ENCODE data around the gene TMPRSS2.

Gene TMPRSS2

DNA sequence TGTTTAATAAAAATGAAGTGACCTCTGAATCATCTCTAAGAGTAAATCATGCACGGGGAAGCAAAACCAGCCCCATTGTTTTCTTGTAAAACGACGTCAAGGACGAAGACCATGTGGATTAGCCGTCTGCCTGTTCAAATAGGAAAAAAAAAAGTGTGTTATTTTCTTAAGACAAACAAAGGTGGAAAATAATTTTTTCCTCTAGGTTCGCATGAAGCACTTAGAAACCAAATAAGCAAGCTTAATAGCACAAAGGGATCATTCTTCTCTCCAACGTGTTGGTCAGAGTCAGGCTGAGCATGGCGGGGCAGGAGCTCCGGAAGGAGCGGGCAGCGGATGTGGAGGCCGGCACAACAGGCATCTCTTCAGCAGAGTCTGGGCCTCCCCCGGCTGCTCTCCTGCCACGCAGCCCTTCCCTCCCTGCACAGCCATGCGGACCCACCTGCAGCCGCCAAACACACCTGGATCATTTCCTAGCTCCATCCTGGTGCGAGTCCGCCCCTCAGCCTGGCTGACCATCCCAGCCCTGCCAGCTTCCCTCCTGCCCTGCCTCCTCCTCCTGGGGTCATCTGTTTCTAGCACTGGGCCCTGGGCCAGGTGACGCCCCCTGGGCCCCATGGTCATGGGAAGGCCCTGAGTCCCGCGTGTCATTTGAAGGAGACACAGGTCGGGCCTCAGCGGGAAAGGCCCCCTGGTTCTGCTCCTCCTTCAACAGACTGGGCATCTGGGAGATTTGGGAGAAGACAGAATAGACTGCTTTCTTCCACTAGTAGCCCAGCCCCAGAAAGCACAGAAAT lies 41.7 kb downstream of the TMPRSS2 start:
- H2AFZ ChIP-seq (ENCODE audit: low read length, unreplicated experiment) = no peak overlapping the region
- no peaks in the 10 kb centered on the region for H3K79me2 ChIP-seq (ENCODE audit: control insufficient read depth, insufficient read depth, low read length, unreplicated experiment)
- H3K27ac ChIP-seq (ENCODE audit: low read depth, low read length) = no peak overlapping the region
- H3K4me1 ChIP-seq (ENCODE audit: control insufficient read depth, insufficient read depth, low read length, unreplicated experiment) = peaks cover 21% of the 10 kb centered on the region
- no peak overlapping the region for H3K4me3 ChIP-seq (ENCODE audit: low read depth, low read length)
- H3K27me3 ChIP-seq (ENCODE audit: insufficient read depth, low read length) = peaks cover 4% of the 10 kb centered on the region
- no peaks in the 10 kb centered on the region for H3K36me3 ChIP-seq (ENCODE audit: insufficient read depth, low read length)

DNA sequence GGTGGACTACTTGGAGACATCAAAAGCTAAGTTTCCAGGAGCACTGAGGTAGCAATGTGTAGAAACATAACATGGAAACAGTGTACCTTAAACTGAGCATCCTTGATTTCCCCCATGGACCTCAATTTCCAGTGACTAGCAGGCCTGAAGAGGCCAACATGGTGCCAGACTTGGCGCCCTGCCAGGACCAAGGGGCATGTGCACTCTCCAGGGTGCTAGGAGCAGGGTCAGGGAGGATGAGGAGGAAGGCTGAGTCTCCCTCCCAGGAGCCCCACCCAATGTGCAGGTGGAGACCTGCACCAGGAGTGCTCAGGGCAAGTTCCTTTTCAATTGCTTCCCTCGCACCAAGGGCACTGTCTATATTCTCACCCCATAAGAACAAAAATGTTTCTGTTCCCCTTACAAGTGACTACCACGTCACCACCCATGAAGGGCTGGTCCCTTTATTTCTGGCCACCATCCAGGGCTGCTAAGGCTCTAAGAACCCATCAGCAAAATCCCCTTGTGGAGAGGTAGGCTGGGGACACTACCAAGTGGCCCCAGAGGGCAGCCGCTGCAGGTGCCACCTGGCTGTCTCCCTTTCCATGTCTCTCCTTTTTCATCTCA lies 42.7 kb downstream of the TMPRSS2 start:
- Histone ChIP-seq H3K4me1 (ENCODE audit: control insufficient read depth, insufficient read depth, low read length, unreplicated experiment) (peaks cover 25% of the 10 kb centered on the region), H2AFZ (ENCODE audit: low read length, unreplicated experiment) (no peak overlapping the region), H3K27ac (ENCODE audit: low read depth, low read length) (no peak overlapping the region), H3K79me2 (ENCODE audit: control insufficient read depth, insufficient read depth, low read length, unreplicated experiment) (no peaks in the 10 kb centered on the region), H3K27me3 (ENCODE audit: insufficient read depth, low read length) (no peaks in the 10 kb centered on the region; the same call in 1 of the 2 replicates), H3K4me3 (ENCODE audit: low read depth, low read length) (no peak overlapping the region), H3K36me3 (ENCODE audit: insufficient read depth, low read length) (no peaks in the 10 kb centered on the region)

DNA sequence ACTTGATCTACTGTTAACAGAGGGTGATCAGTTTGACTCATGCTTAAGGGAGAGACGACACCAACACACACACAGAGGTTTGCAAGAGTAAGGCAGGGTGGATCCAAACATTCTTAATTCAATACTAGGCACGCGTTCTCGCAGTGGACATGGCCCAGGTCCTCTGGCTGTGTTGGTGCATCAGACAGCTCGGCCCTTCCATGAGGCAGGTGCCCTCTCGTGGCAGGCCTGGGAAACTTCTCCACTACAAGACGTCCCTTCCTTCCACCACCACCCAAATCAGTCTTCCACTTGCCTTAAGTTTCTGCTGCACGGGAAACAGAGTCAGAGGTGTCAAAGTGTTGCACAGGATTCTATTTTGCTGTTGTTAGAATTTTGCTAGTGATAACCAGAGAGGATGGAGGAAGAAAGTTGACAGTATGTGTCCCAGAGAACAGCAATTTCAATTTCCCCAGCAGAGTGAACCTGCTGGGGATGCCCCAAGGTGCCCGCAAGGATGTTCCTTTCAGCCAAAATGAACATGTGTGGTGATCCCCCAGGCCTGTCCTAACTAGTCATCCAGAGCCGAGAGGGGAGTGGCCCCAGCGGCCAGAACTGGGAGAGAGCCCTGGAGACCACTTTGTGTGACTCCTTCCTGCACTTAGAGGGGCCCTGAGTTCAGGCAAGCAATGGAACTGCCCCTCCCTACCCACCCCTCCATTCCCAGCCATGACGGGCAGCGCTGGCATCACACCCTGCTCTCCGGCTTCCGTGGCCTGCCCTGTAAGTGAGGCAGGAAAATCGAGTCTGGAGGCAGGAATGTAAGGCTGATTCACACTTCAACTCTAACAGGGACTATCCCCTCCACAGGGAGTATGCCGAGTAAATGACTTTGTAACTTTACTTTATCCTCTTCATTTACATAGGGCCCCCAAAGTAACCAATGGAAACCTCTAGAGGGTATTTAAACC lies 47.1 kb downstream of the TMPRSS2 start:
- H3K4me1 ChIP-seq (ENCODE audit: control insufficient read depth, insufficient read depth, low read length, unreplicated experiment) = peaks cover 17% of the 10 kb centered on the region
- no peak overlapping the region for H3K27ac ChIP-seq (ENCODE audit: low read depth, low read length)
- peaks cover 29% of the 10 kb centered on the region for H3K36me3 ChIP-seq (ENCODE audit: insufficient read depth, low read length)
- H2AFZ ChIP-seq (ENCODE audit: low read length, unreplicated experiment) = no peak overlapping the region
- no peaks in the 10 kb centered on the region for H3K79me2 ChIP-seq (ENCODE audit: control insufficient read depth, insufficient read depth, low read length, unreplicated experiment)
- no peaks in the 10 kb centered on the region for H3K27me3 ChIP-seq (ENCODE audit: insufficient read depth, low read length)
- H3K4me3 ChIP-seq (ENCODE audit: low read depth, low read length) = no peak overlapping the region

DNA sequence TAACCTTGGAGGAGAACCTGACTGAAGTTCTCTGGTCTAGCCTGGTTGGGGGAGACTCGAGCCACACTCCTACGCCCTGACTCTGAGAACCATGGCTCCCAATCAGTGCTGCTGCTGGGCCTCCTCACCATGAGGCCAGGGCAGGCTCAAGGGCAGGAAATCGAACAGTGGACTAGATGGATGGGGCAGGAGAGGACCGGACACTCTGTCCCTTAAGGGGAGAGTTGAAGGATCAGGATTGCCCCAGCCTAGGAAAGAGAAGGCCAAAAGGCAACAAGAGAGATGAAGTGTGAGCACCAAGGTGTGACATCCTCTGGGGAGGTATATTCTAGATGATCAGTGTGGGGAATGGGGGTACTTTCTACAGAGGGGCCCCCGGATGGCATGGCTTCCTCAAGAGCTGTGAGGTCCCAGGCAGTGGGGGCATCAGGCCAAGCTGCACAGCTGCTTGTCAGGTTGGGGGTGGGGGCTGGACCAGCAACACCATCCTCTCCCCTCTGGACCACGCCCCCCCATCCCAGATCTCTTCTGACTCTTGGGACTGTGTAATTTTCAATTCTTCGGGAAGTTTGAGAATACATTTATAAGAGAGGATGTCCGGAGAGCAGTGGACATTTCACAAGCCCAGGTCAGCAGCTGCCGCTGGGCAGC lies 47.9 kb downstream of the TMPRSS2 start:
- peaks cover 17% of the 10 kb centered on the region for H3K4me1 ChIP-seq (ENCODE audit: control insufficient read depth, insufficient read depth, low read length, unreplicated experiment)
- H3K36me3 ChIP-seq (ENCODE audit: insufficient read depth, low read length) = peaks cover 35% of the 10 kb centered on the region
- no peaks in the 10 kb centered on the region for H3K27me3 ChIP-seq (ENCODE audit: insufficient read depth, low read length)
- H3K27ac ChIP-seq (ENCODE audit: low read depth, low read length) = no peak overlapping the region
- H3K79me2 ChIP-seq (ENCODE audit: control insufficient read depth, insufficient read depth, low read length, unreplicated experiment) = no peaks in the 10 kb centered on the region
- no peak overlapping the region for H3K4me3 ChIP-seq (ENCODE audit: low read depth, low read length)
- H2AFZ ChIP-seq (ENCODE audit: low read length, unreplicated experiment) = no peak overlapping the region

DNA sequence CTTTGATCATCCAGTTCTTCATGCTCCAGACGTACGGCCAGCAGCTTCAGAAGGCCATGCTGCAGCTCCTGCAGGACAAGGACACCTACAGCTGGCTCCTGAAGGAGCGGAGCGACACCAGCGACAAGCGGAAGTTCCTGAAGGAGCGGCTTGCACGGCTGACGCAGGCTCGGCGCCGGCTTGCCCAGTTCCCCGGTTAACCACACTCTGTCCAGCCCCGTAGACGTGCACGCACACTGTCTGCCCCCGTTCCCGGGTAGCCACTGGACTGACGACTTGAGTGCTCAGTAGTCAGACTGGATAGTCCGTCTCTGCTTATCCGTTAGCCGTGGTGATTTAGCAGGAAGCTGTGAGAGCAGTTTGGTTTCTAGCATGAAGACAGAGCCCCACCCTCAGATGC lies 49.4 kb downstream of the TMPRSS2 start:
- H3K4me3 ChIP-seq (ENCODE audit: low read depth, low read length) = no peak overlapping the region
- peaks cover 46% of the 10 kb centered on the region for H3K36me3 ChIP-seq (ENCODE audit: insufficient read depth, low read length)
- no peak overlapping the region for H3K27ac ChIP-seq (ENCODE audit: low read depth, low read length)
- H3K4me1 ChIP-seq (ENCODE audit: control insufficient read depth, insufficient read depth, low read length, unreplicated experiment) = peaks cover 17% of the 10 kb centered on the region
- no peak overlapping the region for H2AFZ ChIP-seq (ENCODE audit: low read length, unreplicated experiment)
- no peaks in the 10 kb centered on the region for H3K79me2 ChIP-seq (ENCODE audit: control insufficient read depth, insufficient read depth, low read length, unreplicated experiment)
- H3K27me3 ChIP-seq (ENCODE audit: insufficient read depth, low read length) = no peaks in the 10 kb centered on the region

DNA sequence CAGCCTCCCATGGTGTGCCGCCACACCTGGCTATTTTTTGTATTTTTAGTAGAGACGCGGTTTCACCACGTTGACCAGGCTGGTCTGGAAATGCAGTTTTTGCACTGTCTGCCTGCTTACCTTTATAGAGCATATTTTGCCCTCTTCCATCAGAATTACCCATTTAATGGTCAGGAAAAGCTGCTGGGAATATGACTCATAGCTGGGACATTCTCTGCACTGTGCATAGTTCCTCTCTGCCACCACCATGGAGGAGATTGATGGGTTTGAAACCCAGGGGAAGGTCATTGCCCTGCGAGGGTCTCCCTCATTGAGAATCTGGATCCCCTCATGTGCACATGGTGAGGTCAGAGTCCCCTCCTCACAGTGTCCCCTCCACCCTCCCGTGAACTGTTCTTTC lies 49.8 kb downstream of the TMPRSS2 start:
- H3K4me3 ChIP-seq (ENCODE audit: low read depth, low read length) = no peak overlapping the region
- H3K36me3 ChIP-seq (ENCODE audit: insufficient read depth, low read length) = peaks cover 51% of the 10 kb centered on the region
- no peak overlapping the region for H2AFZ ChIP-seq (ENCODE audit: low read length, unreplicated experiment)
- H3K4me1 ChIP-seq (ENCODE audit: control insufficient read depth, insufficient read depth, low read length, unreplicated experiment) = peaks cover 17% of the 10 kb centered on the region
- no peaks in the 10 kb centered on the region for H3K27me3 ChIP-seq (ENCODE audit: insufficient read depth, low read length)
- no peaks in the 10 kb centered on the region for H3K79me2 ChIP-seq (ENCODE audit: control insufficient read depth, insufficient read depth, low read length, unreplicated experiment)
- no peak overlapping the region for H3K27ac ChIP-seq (ENCODE audit: low read depth, low read length)

DNA sequence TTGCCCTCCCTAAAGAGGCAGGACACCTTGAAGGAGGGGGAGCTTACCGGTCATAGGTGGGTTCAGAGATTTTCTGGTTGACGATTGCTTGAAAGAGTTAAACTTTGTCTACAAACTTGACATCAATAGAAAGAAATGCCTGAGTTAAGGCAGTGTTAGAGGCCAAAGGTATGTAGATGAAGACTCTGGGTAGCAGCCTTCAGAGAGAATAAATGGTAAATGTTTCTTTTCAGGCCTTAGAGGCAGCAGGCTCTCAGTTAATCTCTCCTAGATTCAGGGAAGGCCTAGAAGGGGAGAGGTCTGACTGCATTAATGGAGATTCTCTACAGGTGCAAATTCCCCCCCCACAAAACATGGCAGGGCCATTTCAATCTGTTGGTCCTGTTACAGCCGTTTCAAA lies 54.2 kb downstream of the TMPRSS2 start:
- H3K36me3 ChIP-seq (ENCODE audit: insufficient read depth, low read length) = peaks cover 81% of the 10 kb centered on the region
- H3K4me3 ChIP-seq (ENCODE audit: low read depth, low read length) = no peak overlapping the region
- H3K27me3 ChIP-seq (ENCODE audit: insufficient read depth, low read length) = no peaks in the 10 kb centered on the region
- no peak overlapping the region for H3K27ac ChIP-seq (ENCODE audit: low read depth, low read length)
- peaks cover 7% of the 10 kb centered on the region for H3K79me2 ChIP-seq (ENCODE audit: control insufficient read depth, insufficient read depth, low read length, unreplicated experiment)
- H2AFZ ChIP-seq (ENCODE audit: low read length, unreplicated experiment) = no peak overlapping the region
- H3K4me1 ChIP-seq (ENCODE audit: control insufficient read depth, insufficient read depth, low read length, unreplicated experiment) = peaks cover 4% of the 10 kb centered on the region

DNA sequence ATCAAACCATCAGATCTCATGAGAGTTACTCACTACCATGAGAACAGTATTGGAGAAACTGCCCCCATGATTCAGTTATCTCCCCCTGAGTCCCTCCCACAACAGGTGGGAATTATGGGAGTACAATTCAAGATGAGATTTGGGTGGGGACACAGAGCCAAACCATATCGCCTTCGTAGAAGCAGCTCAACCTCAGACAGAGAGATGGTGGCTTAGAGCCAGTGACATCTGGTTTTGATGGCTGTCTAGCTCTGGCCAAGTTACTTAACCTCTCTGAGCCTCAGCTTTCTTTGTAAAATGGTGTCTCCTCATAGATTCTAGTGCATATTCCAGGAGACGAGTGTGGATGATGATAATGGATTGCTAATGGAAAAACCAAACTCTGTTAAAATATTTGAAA lies 54.8 kb downstream of the TMPRSS2 start:
- Histone ChIP-seq H2AFZ (ENCODE audit: low read length, unreplicated experiment) (no peak overlapping the region), H3K27me3 (ENCODE audit: insufficient read depth, low read length) (no peaks in the 10 kb centered on the region), H3K79me2 (ENCODE audit: control insufficient read depth, insufficient read depth, low read length, unreplicated experiment) (peaks cover 7% of the 10 kb centered on the region), H3K4me3 (ENCODE audit: low read depth, low read length) (no peak overlapping the region), H3K36me3 (ENCODE audit: insufficient read depth, low read length) (peaks cover 76% of the 10 kb centered on the region), H3K4me1 (ENCODE audit: control insufficient read depth, insufficient read depth, low read length, unreplicated experiment) (peaks cover 4% of the 10 kb centered on the region), H3K27ac (ENCODE audit: low read depth, low read length) (no peak overlapping the region)

DNA sequence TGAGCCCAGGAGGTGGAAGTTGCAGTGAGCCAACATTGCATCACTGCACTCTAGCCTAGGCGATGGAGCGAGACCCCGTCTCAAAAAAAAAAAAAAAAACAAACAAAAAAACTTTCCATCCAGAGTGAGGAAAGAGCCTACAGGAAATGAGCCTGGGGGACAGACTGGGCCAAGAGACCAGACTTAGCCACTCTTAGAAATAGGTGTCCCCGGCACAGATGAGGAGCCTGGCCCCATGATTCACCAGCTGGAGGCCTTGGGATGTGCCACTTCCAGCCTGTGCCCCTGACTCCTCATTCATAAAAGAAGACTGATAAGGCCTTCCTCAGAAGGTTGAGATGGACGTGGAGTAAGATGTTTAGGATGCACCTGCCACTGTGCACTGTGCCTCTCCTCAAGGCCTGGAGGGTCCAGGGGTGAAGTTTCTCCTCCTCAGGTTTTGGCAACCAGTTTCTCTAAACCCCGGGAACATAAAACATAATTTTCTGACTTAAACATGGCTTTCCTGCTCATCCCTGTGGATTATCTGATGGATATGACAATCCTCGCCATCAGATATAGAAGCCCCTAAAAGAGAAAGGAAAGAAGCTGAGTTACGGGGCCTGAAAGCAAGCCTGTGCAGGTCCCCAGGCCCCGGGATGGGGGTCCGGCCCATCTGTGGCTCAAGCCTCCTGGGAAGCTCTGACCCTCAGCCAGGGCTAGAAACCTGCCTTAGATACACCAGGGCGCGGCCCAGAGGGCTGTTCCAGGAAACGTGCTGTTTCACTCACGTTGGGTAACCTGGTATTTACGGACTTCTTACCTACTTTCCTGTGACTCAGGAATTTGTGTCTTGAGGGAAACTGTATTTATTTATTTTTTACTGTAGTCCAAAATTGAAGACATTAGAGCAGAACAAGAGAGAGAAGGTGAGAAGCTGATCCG lies 55.9 kb downstream of the TMPRSS2 start:
- no peak overlapping the region for H2AFZ ChIP-seq (ENCODE audit: low read length, unreplicated experiment)
- peaks cover 76% of the 10 kb centered on the region for H3K36me3 ChIP-seq (ENCODE audit: insufficient read depth, low read length)
- no peak overlapping the region for H3K27ac ChIP-seq (ENCODE audit: low read depth, low read length)
- no peak overlapping the region for H3K4me3 ChIP-seq (ENCODE audit: low read depth, low read length)
- H3K79me2 ChIP-seq (ENCODE audit: control insufficient read depth, insufficient read depth, low read length, unreplicated experiment) = peaks cover 11% of the 10 kb centered on the region
- peaks cover 2% of the 10 kb centered on the region for H3K4me1 ChIP-seq (ENCODE audit: control insufficient read depth, insufficient read depth, low read length, unreplicated experiment)
- H3K27me3 ChIP-seq (ENCODE audit: insufficient read depth, low read length) = no peaks in the 10 kb centered on the region

Measured in ACC112 (cell line).